GM13977 (cell line): Measurements from ENCODE around the gene ZNF813.
A peak's percentile ranks its signal among the peaks of the same experiment; 100 is the strongest.

Experiments used
- DNase-seq: peaks from one replicate; pipeline ENCODE4 v3.0.0; 2012; ENCODE audit warnings: low spot score
- CTCF ChIP-seq: IDR thresholded peaks from 2 replicates; pipeline ENCODE4 v1.5.1; 2012; ENCODE audit warnings: mild to moderate bottlenecking, control low read depth; ENCODE audit not compliant: insufficient read depth; ENCODE audit errors: extremely low read depth, missing control alignments
- in situ Hi-C: fragments of 300-500 bp; cut with MboI; formaldehyde crosslinking; loops from one replicate; pipeline ENCODE4 v1.12.0; 2022; ENCODE audit warnings: low sequenced_read_pairs, low pct_unique_long_range_greater_than_20kb, mixed read lengths, inconsistent platforms; ENCODE audit not compliant: unreplicated experiment

Gene ZNF813

GRCh38 chr19:53520547-53521372, 53.2 kb downstream of the ZNF813 start:
- peak; percentile 89 for DNase-seq
- in situ Hi-C loops: no loop called here
- no peak for TF ChIP-seq CTCF

- TF ChIP-seq CTCF: no peak
- DNase-seq: no peak
- in situ Hi-C loops: no loop called here
Measured at GRCh38 chr19:53521373-53522202, 54.1 kb downstream of the ZNF813 start.

GRCh38 chr19:53525922-53526321, 58.4 kb downstream of the ZNF813 start:
- in situ Hi-C loops: no loop called here
- no peak for TF ChIP-seq CTCF
- DNase-seq: no peak

GRCh38 chr19:53530622-53531021, 63.1 kb downstream of the ZNF813 start:
- no peak for DNase-seq
- in situ Hi-C loops: no loop called here
- TF ChIP-seq CTCF: no peak

GRCh38 chr19:53531457-53531856, 63.9 kb downstream of the ZNF813 start:
- DNase-seq: no peak
- no peak for TF ChIP-seq CTCF
- in situ Hi-C loops: no loop called here

GRCh38 chr19:53532362-53532761, 64.8 kb downstream of the ZNF813 start:
- no peak for DNase-seq
- TF ChIP-seq CTCF: no peak
- in situ Hi-C loops: no loop called here
